Measurements from ENCODE around the gene ST7. TPM values are rescaled to one million over a fixed set of nuclear protein-coding genes. Genes with fewer than 3 reads are reported as not detected.

Gene ST7
- total and polyA plus RNA-seq, 7 donors: 5.3 to 37.7 (median 19.0) TPM

- intact Hi-C loops (cut with DNase I): no loop called here
- no peaks in the 10 kb centered on the region for H3K27me3 ChIP-seq
- DNase-seq: no peak
- 64 to 72% methylated on average over 6 of the region's 6 CpGs for WGBS, 2 donors
- H3K36me3 ChIP-seq: no peaks in the 10 kb centered on the region
- H3K4me3 ChIP-seq: no peak overlapping the region
- no peak for TF ChIP-seq POLR2AphosphoS5 (IDR thresholded peaks at IDR 0.05)
- no peak for TF ChIP-seq POLR2A (IDR thresholded peaks at IDR 0.05)
- TF ChIP-seq EP300 (IDR thresholded peaks at IDR 0.05): no peak
- TF ChIP-seq, protein P1, sequence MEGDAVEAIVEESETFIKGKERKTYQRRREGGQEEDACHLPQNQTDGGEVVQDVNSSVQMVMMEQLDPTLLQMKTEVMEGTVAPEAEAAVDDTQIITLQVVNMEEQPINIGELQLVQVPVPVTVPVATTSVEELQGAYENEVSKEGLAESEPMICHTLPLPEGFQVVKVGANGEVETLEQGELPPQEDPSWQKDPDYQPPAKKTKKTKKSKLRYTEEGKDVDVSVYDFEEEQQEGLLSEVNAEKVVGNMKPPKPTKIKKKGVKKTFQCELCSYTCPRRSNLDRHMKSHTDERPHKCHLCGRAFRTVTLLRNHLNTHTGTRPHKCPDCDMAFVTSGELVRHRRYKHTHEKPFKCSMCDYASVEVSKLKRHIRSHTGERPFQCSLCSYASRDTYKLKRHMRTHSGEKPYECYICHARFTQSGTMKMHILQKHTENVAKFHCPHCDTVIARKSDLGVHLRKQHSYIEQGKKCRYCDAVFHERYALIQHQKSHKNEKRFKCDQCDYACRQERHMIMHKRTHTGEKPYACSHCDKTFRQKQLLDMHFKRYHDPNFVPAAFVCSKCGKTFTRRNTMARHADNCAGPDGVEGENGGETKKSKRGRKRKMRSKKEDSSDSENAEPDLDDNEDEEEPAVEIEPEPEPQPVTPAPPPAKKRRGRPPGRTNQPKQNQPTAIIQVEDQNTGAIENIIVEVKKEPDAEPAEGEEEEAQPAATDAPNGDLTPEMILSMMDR (IDR thresholded peaks at IDR 0.05): no peak
- H3K27ac ChIP-seq: no peak overlapping the region
- H3K9me3 ChIP-seq: no peaks in the 10 kb centered on the region
- H3K4me1 ChIP-seq: peaks cover 0 to 50% (median 28%) of the 10 kb centered on the region in 4 donors
These were observed 58.3 kb downstream of the ST7 start for GRCh38 chr7:117011419-117012260.

GRCh38 chr7:117012284-117012683 is 59.0 kb downstream of the ST7 start:
- WGBS, 2 donors: 83 to 88% methylated on average over 2 of the region's 2 CpGs
- peaks cover 0 to 44% (median 25%) of the 10 kb centered on the region in 4 donors for H3K4me1 ChIP-seq
- intact Hi-C loops (cut with DNase I): no loop called here
- no peaks in the 10 kb centered on the region for H3K9me3 ChIP-seq
- no peaks in the 10 kb centered on the region for H3K36me3 ChIP-seq
- H3K27ac ChIP-seq: no peak overlapping the region
- TF ChIP-seq POLR2AphosphoS5 (IDR thresholded peaks at IDR 0.05) (no peak), POLR2A (IDR thresholded peaks at IDR 0.05) (no peak), EP300 (IDR thresholded peaks at IDR 0.05) (no peak)
- TF ChIP-seq, protein P1 (IDR thresholded peaks at IDR 0.05): no peak
- no peak overlapping the region for H3K4me3 ChIP-seq
- H3K27me3 ChIP-seq: no peaks in the 10 kb centered on the region
- DNase-seq: no peak

- Histone ChIP-seq H3K27me3 (no peaks in the 10 kb centered on the region), H3K4me3 (no peak overlapping the region), H3K27ac (no peak overlapping the region), H3K9me3 (no peaks in the 10 kb centered on the region), H3K4me1 (peaks cover 0 to 40% (median 21%) of the 10 kb centered on the region in 4 donors), H3K36me3 (no peaks in the 10 kb centered on the region)
- TF ChIP-seq POLR2A (IDR thresholded peaks at IDR 0.05) (no peak), EP300 (IDR thresholded peaks at IDR 0.05) (no peak), POLR2AphosphoS5 (IDR thresholded peaks at IDR 0.05) (no peak)
- TF ChIP-seq, protein P1 (IDR thresholded peaks at IDR 0.05): no peak
- 69 to 77% methylated on average over 1 of the region's 1 CpG for WGBS, 2 donors
- intact Hi-C loops (cut with DNase I): no loop called here
- no peak for DNase-seq
These were observed 59.4 kb downstream of the ST7 start for GRCh38 chr7:117012696-117013095.

- TF ChIP-seq POLR2A (IDR thresholded peaks at IDR 0.05): no peak
- TF ChIP-seq, protein P1 (IDR thresholded peaks at IDR 0.05): no peak
- TF ChIP-seq EP300 (IDR thresholded peaks at IDR 0.05): no peak
- no peak for TF ChIP-seq POLR2AphosphoS5 (IDR thresholded peaks at IDR 0.05)
- Histone ChIP-seq H3K9me3 (no peaks in the 10 kb centered on the region), H3K4me1 (peaks cover 0 to 36% (median 20%) of the 10 kb centered on the region in 4 donors), H3K4me3 (peak overlapping the region in 1 of 4 donors; percentile 15), H3K36me3 (no peaks in the 10 kb centered on the region), H3K27me3 (no peaks in the 10 kb centered on the region), H3K27ac (peak overlapping the region in 1 of 4 donors; percentile 17)
- 68 to 80% methylated on average over 2 of the region's 2 CpGs for WGBS, 2 donors
- intact Hi-C loops (cut with DNase I): no loop called here
- DNase-seq: no peak
These were observed 60.9 kb downstream of the ST7 start for GRCh38 chr7:117014099-117014656.

All from sigmoid colon (tissue), 7 donors.